KMS-11 (cell line): ENCODE measurements around the gene ECE1.

Experiments used
- H2AFZ ChIP-seq: fragments of 200-600 bp; sonication (generic); 2 replicates; pipeline ENCODE4 v1.6.1; 2016; ENCODE audit warnings: antibody characterized with exemption, mixed run types, low read depth
- H3K27ac ChIP-seq: fragments of 200-600 bp; sonication (generic); 2 replicates; pipeline ENCODE4 v1.6.1; 2016; ENCODE audit warnings: mild to moderate bottlenecking, mixed run types
- H3K27me3 ChIP-seq: fragments of 200-600 bp; sonication (generic); 2 replicates; pipeline ENCODE4 v1.6.1; 2017; ENCODE audit warnings: mild to moderate bottlenecking, low read depth, mixed run types, moderate library complexity; ENCODE audit not compliant: insufficient read depth
- H3K36me3 ChIP-seq: fragments of 200-600 bp; sonication (generic); 2 replicates; pipeline ENCODE4 v1.6.1; 2017; ENCODE audit warnings: mild to moderate bottlenecking, mixed run types; ENCODE audit not compliant: insufficient read depth
- H3K4me1 ChIP-seq: fragments of 200-600 bp; sonication (generic); 2 replicates; pipeline ENCODE4 v1.6.1; 2016; ENCODE audit warnings: mild to moderate bottlenecking, low read depth, mixed run types; ENCODE audit not compliant: poor library complexity, severe bottlenecking
- H3K4me2 ChIP-seq: fragments of 200-600 bp; sonication (generic); 2 replicates; pipeline ENCODE4 v1.7.0; 2016; ENCODE audit warnings: mild to moderate bottlenecking, mixed run types
- H3K4me3 ChIP-seq: fragments of 200-600 bp; sonication (generic); IDR thresholded peaks from 2 replicates; pipeline ENCODE4 v1.6.1; 2017; ENCODE audit warnings: low read depth, low read length, mixed read lengths; ENCODE audit not compliant: insufficient read depth
- H3K79me2 ChIP-seq: fragments of 200-600 bp; sonication (generic); 2 replicates; pipeline ENCODE4 v1.6.1; 2016; ENCODE audit warnings: low read depth, mixed run types; ENCODE audit not compliant: insufficient read depth
- H3K9ac ChIP-seq: fragments of 200-600 bp; sonication (generic); 2 replicates; pipeline ENCODE4 v1.6.1; 2016; ENCODE audit warnings: mild to moderate bottlenecking, mixed run types
- H4K20me1 ChIP-seq: fragments of 200-600 bp; sonication (generic); 2 replicates; pipeline ENCODE4 v1.6.1; 2016; ENCODE audit warnings: mild to moderate bottlenecking, mixed run types; ENCODE audit not compliant: insufficient read depth
- CTCF ChIP-seq: fragments of 200-600 bp; sonication (generic); conservative IDR thresholded peaks from 2 replicates; pipeline ENCODE4 v1.6.1; 2017; ENCODE audit warnings: low read depth, mild to moderate bottlenecking, antibody characterized with exemption, low read length, moderate library complexity, mixed read lengths

Gene ECE1

DNA sequence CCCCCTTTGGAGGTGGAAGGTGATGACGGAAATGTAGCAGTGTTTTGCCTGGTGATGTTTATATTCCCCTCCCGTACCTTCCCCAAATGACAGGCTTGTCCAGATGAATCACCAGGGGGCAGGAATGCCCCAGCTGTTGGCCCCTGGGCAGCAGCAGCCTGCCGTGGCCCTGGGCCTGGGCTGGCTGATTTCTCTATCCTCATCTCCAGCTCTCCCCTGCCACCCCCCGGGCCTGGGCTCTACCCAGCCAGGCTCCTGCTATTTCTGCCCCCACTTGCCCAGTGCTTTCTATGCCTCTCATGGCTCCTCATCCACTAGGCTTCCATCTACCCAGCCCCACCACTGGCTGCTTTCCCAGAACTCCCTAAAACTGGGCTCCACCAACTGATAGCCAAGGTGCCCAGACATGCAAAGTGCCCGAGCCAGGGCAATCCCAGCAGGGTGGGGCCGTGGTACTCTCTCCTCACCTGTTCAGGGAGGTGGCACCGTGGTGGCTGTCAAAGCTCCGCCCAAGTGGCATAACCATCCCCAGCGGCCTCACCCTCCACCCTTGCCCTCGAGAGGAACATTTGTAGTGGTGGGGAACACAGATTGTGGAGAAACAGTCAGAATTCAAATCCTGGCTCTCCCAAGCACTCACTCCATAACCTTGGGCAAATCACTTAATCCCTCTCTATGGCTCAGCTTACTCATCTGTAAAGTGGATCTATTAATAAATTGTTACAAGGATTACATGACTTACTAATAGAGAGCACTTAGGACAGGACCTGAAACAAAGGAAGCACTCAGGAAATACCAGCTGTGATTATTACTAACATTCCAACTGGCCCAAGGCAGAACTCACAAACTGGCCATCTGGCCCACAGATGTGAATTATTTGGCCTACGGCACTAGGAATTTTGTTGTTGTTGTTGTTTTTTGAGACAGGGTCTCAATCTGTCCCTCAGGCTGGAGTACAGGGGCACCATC lies 12.8 kb upstream of the ECE1 start:
- Histone ChIP-seq H3K36me3 (no peaks in the 10 kb centered on the region), H3K9ac (no peak overlapping the region), H3K27me3 (no peaks in the 10 kb centered on the region), H3K4me3 (no peak overlapping the region), H3K27ac (no peak overlapping the region), H3K4me2 (no peak overlapping the region), H3K4me1 (peaks cover 5% of the 10 kb centered on the region), H3K79me2 (no peaks in the 10 kb centered on the region), H2AFZ (no peak overlapping the region), H4K20me1 (no peaks in the 10 kb centered on the region)
- no peak for TF ChIP-seq CTCF

- Histone ChIP-seq H3K4me2 (no peak overlapping the region), H3K36me3 (no peaks in the 10 kb centered on the region), H3K79me2 (no peaks in the 10 kb centered on the region), H3K4me3 (no peak overlapping the region), H3K9ac (no peak overlapping the region), H4K20me1 (no peaks in the 10 kb centered on the region), H3K4me1 (peaks cover 6% of the 10 kb centered on the region), H3K27ac (no peak overlapping the region), H3K27me3 (no peaks in the 10 kb centered on the region), H2AFZ (no peak overlapping the region)
- no peak for TF ChIP-seq CTCF
Measured at GRCh38 chr1:21301794-21302440, 11.7 kb upstream of the ECE1 start.

GRCh38 chr1:21300774-21301173 lies 10.5 kb upstream of the ECE1 start:
- peaks cover 18% of the 10 kb centered on the region for H3K4me1 ChIP-seq
- no peak overlapping the region for H3K27ac ChIP-seq
- TF ChIP-seq CTCF = no peak
- no peaks in the 10 kb centered on the region for H3K27me3 ChIP-seq
- no peaks in the 10 kb centered on the region for H4K20me1 ChIP-seq
- no peak overlapping the region for H3K4me3 ChIP-seq
- H3K36me3 ChIP-seq = no peaks in the 10 kb centered on the region
- no peak overlapping the region for H3K9ac ChIP-seq
- H3K79me2 ChIP-seq = no peaks in the 10 kb centered on the region
- H2AFZ ChIP-seq = no peak overlapping the region
- H3K4me2 ChIP-seq = no peak overlapping the region

GRCh38 chr1:21299780-21300395 lies 9.6 kb upstream of the ECE1 start:
- Histone ChIP-seq H3K36me3 (no peaks in the 10 kb centered on the region), H3K27me3 (no peaks in the 10 kb centered on the region), H3K4me2 (no peak overlapping the region), H3K4me3 (no peak overlapping the region), H4K20me1 (no peaks in the 10 kb centered on the region; the same call in 1 of the 2 replicates), H3K79me2 (no peaks in the 10 kb centered on the region), H3K4me1 (peaks cover 27% of the 10 kb centered on the region), H3K27ac (no peak overlapping the region), H2AFZ (no peak overlapping the region), H3K9ac (no peak overlapping the region)
- no peak for TF ChIP-seq CTCF
